GM12872 (cell line): Measurements from ENCODE around the gene CNPY4.

Experiments
- CTCF ChIP-seq: IDR thresholded peaks from 3 replicates; pipeline ENCODE4 v1.5.1; 2011; ENCODE audit warnings: low read depth, mild to moderate bottlenecking, low read length, moderate library complexity; ENCODE audit not compliant: insufficient read depth

CNPY4 gene

GRCh38 chr7:100111914-100112313, 7.5 kb upstream of the CNPY4 start:
- TF ChIP-seq CTCF: no peak

- no peak for TF ChIP-seq CTCF
These were observed 4.4 kb upstream of the CNPY4 start for GRCh38 chr7:100115026-100115425.

GRCh38 chr7:100118388-100119071, 904 bp upstream of the CNPY4 start:
- TF ChIP-seq CTCF: no peak

GRCh38 chr7:100119970-100120732, 717 bp downstream of the CNPY4 start:
- no peak for TF ChIP-seq CTCF

GRCh38 chr7:100120733-100121036, 1.3 kb downstream of the CNPY4 start:
- TF ChIP-seq CTCF: no peak

GRCh38 chr7:100122067-100122466, 2.6 kb downstream of the CNPY4 start:
- TF ChIP-seq CTCF: no peak

GRCh38 chr7:100122568-100122967, 3.1 kb downstream of the CNPY4 start:
- no peak for TF ChIP-seq CTCF
